ENCODE results near the gene KIF5A. TPM values are rescaled to one million over a fixed set of nuclear protein-coding genes. Genes with fewer than 3 reads are reported as not detected.

The KIF5A gene
- polyA plus RNA-seq, 1 of the 3 experiments (the other 2 are of a cell fraction) = 6.2 TPM

GRCh38 chr12:57512665-57513064 lies 37.2 kb upstream of the KIF5A start:
- TF ChIP-seq, protein P1, sequence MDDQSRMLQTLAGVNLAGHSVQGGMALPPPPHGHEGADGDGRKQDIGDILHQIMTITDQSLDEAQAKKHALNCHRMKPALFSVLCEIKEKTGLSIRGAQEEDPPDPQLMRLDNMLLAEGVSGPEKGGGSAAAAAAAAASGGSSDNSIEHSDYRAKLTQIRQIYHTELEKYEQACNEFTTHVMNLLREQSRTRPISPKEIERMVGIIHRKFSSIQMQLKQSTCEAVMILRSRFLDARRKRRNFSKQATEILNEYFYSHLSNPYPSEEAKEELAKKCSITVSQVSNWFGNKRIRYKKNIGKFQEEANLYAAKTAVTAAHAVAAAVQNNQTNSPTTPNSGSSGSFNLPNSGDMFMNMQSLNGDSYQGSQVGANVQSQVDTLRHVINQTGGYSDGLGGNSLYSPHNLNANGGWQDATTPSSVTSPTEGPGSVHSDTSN (IDR thresholded peaks at IDR 0.05) = no peak
- TF ChIP-seq, protein P2, sequence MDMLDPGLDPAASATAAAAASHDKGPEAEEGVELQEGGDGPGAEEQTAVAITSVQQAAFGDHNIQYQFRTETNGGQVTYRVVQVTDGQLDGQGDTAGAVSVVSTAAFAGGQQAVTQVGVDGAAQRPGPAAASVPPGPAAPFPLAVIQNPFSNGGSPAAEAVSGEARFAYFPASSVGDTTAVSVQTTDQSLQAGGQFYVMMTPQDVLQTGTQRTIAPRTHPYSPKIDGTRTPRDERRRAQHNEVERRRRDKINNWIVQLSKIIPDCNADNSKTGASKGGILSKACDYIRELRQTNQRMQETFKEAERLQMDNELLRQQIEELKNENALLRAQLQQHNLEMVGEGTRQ (IDR thresholded peaks at IDR 0.05; ENCODE audit: borderline replicate concordance, low read depth, low read length) = no peak
- TF ChIP-seq ELF1 (IDR thresholded peaks at IDR 0.05) (no peak), NRF1 (IDR thresholded peaks at IDR 0.05; ENCODE audit: low read depth, low read length) (no peak), REST (IDR thresholded peaks at IDR 0.05; ENCODE audit: low read depth, low read length) (no peak), TCF12 (IDR thresholded peaks at IDR 0.05) (no peak), MEF2A (IDR thresholded peaks at IDR 0.05; ENCODE audit: borderline replicate concordance, low read depth) (no peak), POLR2AphosphoS5 (IDR thresholded peaks at IDR 0.05; ENCODE audit: low read depth, low read length) (no peak), CHD2 (IDR thresholded peaks at IDR 0.05; ENCODE audit: low read length, partially characterized antibody) (no peak)
- 71% methylated on average over 5 of the region's 6 CpGs for WGBS (ENCODE audit: low lambda C conversion rate)
- Histone ChIP-seq H3K4me3 (ENCODE audit: low read depth in 2 of 2, low read length in 1 of 2) (no peak overlapping the region), H3K9me2 (no peaks in the 10 kb centered on the region), H3K4me2 (no peak overlapping the region), H3K79me2 (ENCODE audit: insufficient read depth) (peaks cover 11% of the 10 kb centered on the region), H3K36me3 (replicated peaks in 1 of 2; ENCODE audit: control insufficient read depth in 1 of 2, insufficient read depth in 2 of 2, low read length in 1 of 2) (peaks cover 48 to 67% of the 10 kb centered on the region in 2 experiments), H3K9ac (no peak overlapping the region), H3F3A (replicated peaks; ENCODE audit: insufficient read depth) (peaks cover 42% of the 10 kb centered on the region), H3K27me3 (ENCODE audit: insufficient read depth) (no peaks in the 10 kb centered on the region), H4K20me1 (ENCODE audit: insufficient read depth) (peaks cover 18% of the 10 kb centered on the region), H3K27ac (ENCODE audit: low read depth in 2 of 2, low read length in 1 of 2) (peak overlapping the region in 1 of 2 experiments; percentile 17; a peak in 1 of 4 replicates), H3K9me3 (no peaks in the 10 kb centered on the region), H2AFZ (ENCODE audit: low read depth) (no peak overlapping the region), H3K4me1 (ENCODE audit: control insufficient read depth in 1 of 2, insufficient read depth in 2 of 2, low read depth in 1 of 2, low read length in 1 of 2) (peaks cover 0 to 5% of the 10 kb centered on the region in 2 experiments; a peak in 2 of 4 replicates)
- ChIA-PET POLR2A (interaction anchor here (0.7 to 1.0 kb wide), 3 partner anchors 11 to 773 kb away, joined by 3 to 4 read pairs (median 3); no protein-coding TSS in a partner anchor), CTCF (no interaction called here)
- DNase-seq = no peak

- peaks cover 48% of the 10 kb centered on the region for H3F3A ChIP-seq (replicated peaks; ENCODE audit: insufficient read depth)
- no peaks in the 10 kb centered on the region for H3K9me3 ChIP-seq
- peaks cover 1 to 11% of the 10 kb centered on the region in 2 experiments; a peak in 3 of 4 replicates for H3K4me1 ChIP-seq (ENCODE audit: control insufficient read depth in 1 of 2, insufficient read depth in 2 of 2, low read depth in 1 of 2, low read length in 1 of 2)
- H2AFZ ChIP-seq (ENCODE audit: low read depth) = no peak overlapping the region
- 100% methylated on average over 5 of the region's 5 CpGs for WGBS (ENCODE audit: low lambda C conversion rate)
- H3K79me2 ChIP-seq (ENCODE audit: insufficient read depth) = peaks cover 17% of the 10 kb centered on the region
- H3K27ac ChIP-seq (ENCODE audit: low read depth in 2 of 2, low read length in 1 of 2) = no peak overlapping the region
- H3K4me3 ChIP-seq (ENCODE audit: low read depth in 2 of 2, low read length in 1 of 2) = no peak overlapping the region
- H3K9ac ChIP-seq = no peak overlapping the region
- no peak overlapping the region for H3K4me2 ChIP-seq
- no peaks in the 10 kb centered on the region for H3K9me2 ChIP-seq
- DNase-seq = no peak
- peaks cover 24% of the 10 kb centered on the region for H4K20me1 ChIP-seq (ENCODE audit: insufficient read depth)
- CTCF ChIA-PET = no interaction called here
- no peaks in the 10 kb centered on the region for H3K27me3 ChIP-seq (ENCODE audit: insufficient read depth)
- POLR2A ChIA-PET = interaction anchor here (0.7 to 1.3 kb wide), 5 partner anchors 8 to 284 kb away, joined by 3 to 4 read pairs (median 3); partner anchors contain the start of gene SHMT2
- H3K36me3 ChIP-seq (replicated peaks in 1 of 2; ENCODE audit: control insufficient read depth in 1 of 2, insufficient read depth in 2 of 2, low read length in 1 of 2) = peaks cover 54 to 72% of the 10 kb centered on the region in 2 experiments
- no peak for TF ChIP-seq TCF12 (IDR thresholded peaks at IDR 0.05)
- TF ChIP-seq FOSL2 (IDR thresholded peaks at IDR 0.05; ENCODE audit: borderline replicate concordance, low read depth) = no peak
- TF ChIP-seq NFIC (IDR thresholded peaks at IDR 0.05; ENCODE audit: borderline replicate concordance) = no peak
- TF ChIP-seq SIN3A (IDR thresholded peaks at IDR 0.05; ENCODE audit: borderline replicate concordance, low read depth, low read length) = no peak
- TF ChIP-seq NRF1 (IDR thresholded peaks at IDR 0.05; ENCODE audit: low read depth, low read length) = no peak
- TF ChIP-seq GABPA (IDR thresholded peaks at IDR 0.05; ENCODE audit: low read depth) = no peak
- TF ChIP-seq REST (IDR thresholded peaks at IDR 0.05; ENCODE audit: low read depth, low read length) = no peak
- TF ChIP-seq RAD21 (IDR thresholded peaks at IDR 0.05; ENCODE audit: low read length) = no peak
- TF ChIP-seq, protein P3, sequence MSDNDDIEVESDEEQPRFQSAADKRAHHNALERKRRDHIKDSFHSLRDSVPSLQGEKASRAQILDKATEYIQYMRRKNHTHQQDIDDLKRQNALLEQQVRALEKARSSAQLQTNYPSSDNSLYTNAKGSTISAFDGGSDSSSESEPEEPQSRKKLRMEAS (IDR thresholded peaks at IDR 0.05; ENCODE audit: low read depth) = no peak
- TF ChIP-seq, protein P2 (IDR thresholded peaks at IDR 0.05; ENCODE audit: borderline replicate concordance, low read depth, low read length) = no peak
- no peak for TF ChIP-seq EP300 (IDR thresholded peaks at IDR 0.05; ENCODE audit: borderline replicate concordance in 1 of 2, low read depth in 1 of 2, low read length in 1 of 2)
Observed at GRCh38 chr12:57513266-57513665, 36.6 kb upstream of the KIF5A start.
